WTC11 (cell line): ENCODE measurements around the gene C19orf25. TPM values are rescaled to one million over a fixed set of nuclear protein-coding genes. Genes with fewer than 3 reads are reported as not detected.
A peak's percentile ranks its signal among the peaks of the same experiment; 100 is the strongest.

ENCODE experiments used
- ATAC-seq: fragments of 200-7000 bp; cut with Tn5 transposase; 2 replicates; pipeline ENCODE4 v1.10.0; 2021; ENCODE audit warnings: mild to moderate bottlenecking, moderate library complexity
- CTCF ChIA-PET: fragments of 300-600 bp; sonication (Branson Sonifier 250); formaldehyde crosslinking; loops from one replicate; lab custom pipeline; 2021; ENCODE audit warnings: antibody characterized with exemption; lab: Charles Lee
- POLR2A ChIA-PET: fragments of 350-600 bp; sonication (Branson Sonifier 250); formaldehyde crosslinking; loops from one replicate; lab custom pipeline; 2021; ENCODE audit warnings: antibody characterized with exemption; lab: Charles Lee
- DNase-seq: peaks from one replicate; pipeline ENCODE4 v3.0.0; 2021; ENCODE audit warnings: low spot score
- H3K27ac Mint-ChIP-seq: 2 replicates; pipeline ENCODE4 v1.8.0; 2021; ENCODE audit warnings: mixed read lengths
- H3K27me3 Mint-ChIP-seq: 2 replicates; pipeline ENCODE4 v1.8.0; 2021; ENCODE audit warnings: low read depth, mild to moderate bottlenecking, moderate library complexity, mixed read lengths
- H3K36me3 Mint-ChIP-seq: 2 replicates; pipeline ENCODE4 v1.8.0; 2021; ENCODE audit warnings: mixed read lengths
- H3K4me1 Mint-ChIP-seq: 2 replicates; pipeline ENCODE4 v1.8.0; 2022; ENCODE audit warnings: mixed read lengths
- H3K4me3 Mint-ChIP-seq: 2 replicates; pipeline ENCODE4 v1.8.0; 2021; ENCODE audit warnings: mild to moderate bottlenecking, moderate library complexity, mixed read lengths
- H3K9me3 Mint-ChIP-seq: 2 replicates; pipeline ENCODE4 v1.8.0; 2021; ENCODE audit warnings: mixed read lengths
- ATF2 ChIP-seq: sonication (generic); formaldehyde crosslinking; IDR thresholded peaks from 2 replicates; pipeline ENCODE4 v1.8.1; 2022; ENCODE audit warnings: low read depth, missing genetic modification reagents, borderline replicate concordance
- CREB1 ChIP-seq: sonication (generic); formaldehyde crosslinking; IDR thresholded peaks from 2 replicates; pipeline ENCODE4 v1.8.0; 2023; ENCODE audit warnings: mild to moderate bottlenecking, missing genetic modification reagents
- GRHL2 ChIP-seq: fragments of 250-450 bp; sonication (Bioruptor Pico); IDR thresholded peaks from 2 replicates; pipeline ENCODE4 v1.8.0; 2022; ENCODE audit warnings: mild to moderate bottlenecking, moderate library complexity; ENCODE audit not compliant: insufficient replicate concordance, severe bottlenecking
- HMGA2 ChIP-seq: fragments of 250-450 bp; sonication (Bioruptor Pico); IDR thresholded peaks from 2 replicates; pipeline ENCODE4 v1.4.0; 2021; ENCODE audit warnings: mild to moderate bottlenecking, moderate library complexity
- KAT7 ChIP-seq: sonication (generic); formaldehyde crosslinking; IDR thresholded peaks from 2 replicates; pipeline ENCODE4 v1.8.1; 2023; ENCODE audit warnings: missing genetic modification reagents, mild to moderate bottlenecking, borderline replicate concordance
- MAX ChIP-seq: sonication (generic); formaldehyde crosslinking; IDR thresholded peaks from 2 replicates; pipeline ENCODE4 v1.8.0; 2022; ENCODE audit warnings: mild to moderate bottlenecking, missing genetic modification reagents
- MXD4 ChIP-seq: fragments of 250-450 bp; sonication (Bioruptor Pico); IDR thresholded peaks from 2 replicates; pipeline ENCODE4 v1.8.0; 2021; ENCODE audit warnings: mild to moderate bottlenecking, moderate library complexity, borderline replicate concordance
- NFATC4 ChIP-seq: fragments of 250-450 bp; sonication (Bioruptor Pico); IDR thresholded peaks from 2 replicates; pipeline ENCODE4 v1.9.0; 2021; ENCODE audit warnings: mild to moderate bottlenecking
- NFYB ChIP-seq: sonication (generic); formaldehyde crosslinking; conservative IDR thresholded peaks from 2 replicates; pipeline ENCODE4 v1.8.0; 2022; ENCODE audit warnings: low read depth, missing genetic modification reagents
- OVOL2 ChIP-seq: fragments of 250-450 bp; sonication (Bioruptor Pico); IDR thresholded peaks from 2 replicates; pipeline ENCODE4 v1.9.0; 2021; ENCODE audit warnings: mild to moderate bottlenecking, borderline replicate concordance
- SP1 ChIP-seq: sonication (generic); formaldehyde crosslinking; conservative IDR thresholded peaks from 2 replicates; pipeline ENCODE4 v1.8.1; 2022; ENCODE audit warnings: missing genetic modification reagents
- STAT6 ChIP-seq: sonication (generic); formaldehyde crosslinking; conservative IDR thresholded peaks from 2 replicates; pipeline ENCODE4 v1.8.1; 2023; ENCODE audit warnings: mild to moderate bottlenecking, low read depth, missing genetic modification reagents, moderate library complexity
- ZBTB21 ChIP-seq: sonication (generic); formaldehyde crosslinking; IDR thresholded peaks from 2 replicates; pipeline ENCODE4 v1.8.1; 2023; ENCODE audit warnings: mild to moderate bottlenecking, missing genetic modification reagents, borderline replicate concordance
- ZNF263 ChIP-seq: sonication (generic); formaldehyde crosslinking; IDR thresholded peaks from 2 replicates; pipeline ENCODE4 v1.8.1; 2022; ENCODE audit warnings: low read depth, mild to moderate bottlenecking, moderate library complexity, missing genetic modification reagents
- ZNF317 ChIP-seq: sonication (generic); formaldehyde crosslinking; IDR thresholded peaks from 2 replicates; pipeline ENCODE4 v1.8.1; 2023; ENCODE audit warnings: low read depth, mild to moderate bottlenecking, moderate library complexity, missing genetic modification reagents, borderline replicate concordance
- ZNF423 ChIP-seq: fragments of 250-450 bp; sonication (Bioruptor Pico); IDR thresholded peaks from 2 replicates; pipeline ENCODE4 v2.1.2; 2022; ENCODE audit warnings: mild to moderate bottlenecking, moderate library complexity
- ZNF512 ChIP-seq: sonication (generic); formaldehyde crosslinking; IDR thresholded peaks from 2 replicates; pipeline ENCODE4 v1.8.1; 2022; ENCODE audit warnings: missing genetic modification reagents, borderline replicate concordance
- total RNA-seq: library from RNA; stranded (reverse); gene quantifications from 3 replicates; pipeline ENCODE4 v1.2.3, GENCODE V29; 2021
- TF ChIP-seq, protein P1 (sequence below): fragments of 250-450 bp; sonication (Bioruptor Pico); IDR thresholded peaks from 2 replicates; pipeline ENCODE4 v1.8.0; 2021; ENCODE audit warnings: mild to moderate bottlenecking
- TF ChIP-seq, protein P2 (sequence below): sonication (generic); formaldehyde crosslinking; IDR thresholded peaks from 2 replicates; pipeline ENCODE4 v1.8.1; 2023; ENCODE audit warnings: mild to moderate bottlenecking, missing genetic modification reagents
- TF ChIP-seq, protein P3 (sequence below): sonication (generic); formaldehyde crosslinking; IDR thresholded peaks from 2 replicates; pipeline ENCODE4 v1.8.0; 2023; ENCODE audit warnings: mild to moderate bottlenecking, missing genetic modification reagents

C19orf25 gene
- total RNA-seq, 1 experiment from 2014 or later = 65.7 TPM

- Mint-ChIP-seq H3K27me3 (peaks cover 76% of the 10 kb centered on the region), H3K9me3 (no peaks in the 10 kb centered on the region), H3K4me1 (peaks cover 5% of the 10 kb centered on the region; the same call in 1 of the 2 replicates), H3K36me3 (no peaks in the 10 kb centered on the region), H3K4me3 (no peak within 1 kb of the TSS), H3K27ac (no peak within 1 kb of the TSS)
- POLR2A ChIA-PET = interaction anchor here (0.6 kb wide), 1 partner anchor 14 kb away, joined by 3 read pairs; no protein-coding TSS in a partner anchor
- DNase-seq = peak; percentile 86
- TF ChIP-seq NFYB (CRISPR knock-in tag) (peak; percentile 89), SP1 (CRISPR knock-in tag) (0 out of 2 replicates have a peak, but pooled peaks have one; percentile 23), MAX (CRISPR knock-in tag) (peak; percentile 55), ZNF263 (CRISPR knock-in tag) (peak; percentile 89), ZNF512 (CRISPR knock-in tag) (no peak)
- CTCF ChIA-PET = interaction anchor here (1.0 to 1.4 kb wide), 3 partner anchors 18 to 170 kb away, joined by 3 to 5 read pairs (median 3); no protein-coding TSS in a partner anchor
- ATAC-seq = peak; percentile 47
These were observed 29.3 kb downstream of the C19orf25 start, which contains the start of gene APC2 for GRCh38 chr19:1449467-1450442. Gene APC2 (plus strand): TSS chr19:1450121. CDS start chr19:1453002, 2,881 bp downstream.

GRCh38 chr19:1447944-1448343 is 31.1 kb downstream of the C19orf25 start:
- DNase-seq (no peak), ATAC-seq (no peak)
- Mint-ChIP-seq H3K4me1 (peaks cover 6% of the 10 kb centered on the region; the same call in 1 of the 2 replicates), H3K27me3 (peaks cover 64% of the 10 kb centered on the region), H3K9me3 (no peaks in the 10 kb centered on the region), H3K36me3 (no peaks in the 10 kb centered on the region), H3K27ac (no peak overlapping the region), H3K4me3 (no peak overlapping the region)
- ChIA-PET POLR2A (no interaction called here), CTCF (no interaction called here)
- TF ChIP-seq ZBTB21 (CRISPR knock-in tag) (no peak), OVOL2 (no peak), ATF2 (CRISPR knock-in tag) (no peak), MAX (CRISPR knock-in tag) (no peak), ZNF317 (CRISPR knock-in tag) (no peak), KAT7 (CRISPR knock-in tag) (no peak), NFYB (CRISPR knock-in tag) (no peak), MXD4 (CRISPR knock-in tag) (no peak), HMGA2 (no peak), STAT6 (no peak), NFATC4 (CRISPR knock-in tag) (no peak), CREB1 (CRISPR knock-in tag) (no peak), ZNF423 (CRISPR knock-in tag) (no peak), GRHL2 (CRISPR knock-in tag) (no peak)
- TF ChIP-seq, protein P1, sequence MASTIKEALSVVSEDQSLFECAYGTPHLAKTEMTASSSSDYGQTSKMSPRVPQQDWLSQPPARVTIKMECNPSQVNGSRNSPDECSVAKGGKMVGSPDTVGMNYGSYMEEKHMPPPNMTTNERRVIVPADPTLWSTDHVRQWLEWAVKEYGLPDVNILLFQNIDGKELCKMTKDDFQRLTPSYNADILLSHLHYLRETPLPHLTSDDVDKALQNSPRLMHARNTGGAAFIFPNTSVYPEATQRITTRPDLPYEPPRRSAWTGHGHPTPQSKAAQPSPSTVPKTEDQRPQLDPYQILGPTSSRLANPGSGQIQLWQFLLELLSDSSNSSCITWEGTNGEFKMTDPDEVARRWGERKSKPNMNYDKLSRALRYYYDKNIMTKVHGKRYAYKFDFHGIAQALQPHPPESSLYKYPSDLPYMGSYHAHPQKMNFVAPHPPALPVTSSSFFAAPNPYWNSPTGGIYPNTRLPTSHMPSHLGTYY (CRISPR knock-in tag) = no peak
- TF ChIP-seq, protein P2, sequence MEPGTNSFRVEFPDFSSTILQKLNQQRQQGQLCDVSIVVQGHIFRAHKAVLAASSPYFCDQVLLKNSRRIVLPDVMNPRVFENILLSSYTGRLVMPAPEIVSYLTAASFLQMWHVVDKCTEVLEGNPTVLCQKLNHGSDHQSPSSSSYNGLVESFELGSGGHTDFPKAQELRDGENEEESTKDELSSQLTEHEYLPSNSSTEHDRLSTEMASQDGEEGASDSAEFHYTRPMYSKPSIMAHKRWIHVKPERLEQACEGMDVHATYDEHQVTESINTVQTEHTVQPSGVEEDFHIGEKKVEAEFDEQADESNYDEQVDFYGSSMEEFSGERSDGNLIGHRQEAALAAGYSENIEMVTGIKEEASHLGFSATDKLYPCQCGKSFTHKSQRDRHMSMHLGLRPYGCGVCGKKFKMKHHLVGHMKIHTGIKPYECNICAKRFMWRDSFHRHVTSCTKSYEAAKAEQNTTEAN (CRISPR knock-in tag) = no peak
- TF ChIP-seq, protein P3, sequence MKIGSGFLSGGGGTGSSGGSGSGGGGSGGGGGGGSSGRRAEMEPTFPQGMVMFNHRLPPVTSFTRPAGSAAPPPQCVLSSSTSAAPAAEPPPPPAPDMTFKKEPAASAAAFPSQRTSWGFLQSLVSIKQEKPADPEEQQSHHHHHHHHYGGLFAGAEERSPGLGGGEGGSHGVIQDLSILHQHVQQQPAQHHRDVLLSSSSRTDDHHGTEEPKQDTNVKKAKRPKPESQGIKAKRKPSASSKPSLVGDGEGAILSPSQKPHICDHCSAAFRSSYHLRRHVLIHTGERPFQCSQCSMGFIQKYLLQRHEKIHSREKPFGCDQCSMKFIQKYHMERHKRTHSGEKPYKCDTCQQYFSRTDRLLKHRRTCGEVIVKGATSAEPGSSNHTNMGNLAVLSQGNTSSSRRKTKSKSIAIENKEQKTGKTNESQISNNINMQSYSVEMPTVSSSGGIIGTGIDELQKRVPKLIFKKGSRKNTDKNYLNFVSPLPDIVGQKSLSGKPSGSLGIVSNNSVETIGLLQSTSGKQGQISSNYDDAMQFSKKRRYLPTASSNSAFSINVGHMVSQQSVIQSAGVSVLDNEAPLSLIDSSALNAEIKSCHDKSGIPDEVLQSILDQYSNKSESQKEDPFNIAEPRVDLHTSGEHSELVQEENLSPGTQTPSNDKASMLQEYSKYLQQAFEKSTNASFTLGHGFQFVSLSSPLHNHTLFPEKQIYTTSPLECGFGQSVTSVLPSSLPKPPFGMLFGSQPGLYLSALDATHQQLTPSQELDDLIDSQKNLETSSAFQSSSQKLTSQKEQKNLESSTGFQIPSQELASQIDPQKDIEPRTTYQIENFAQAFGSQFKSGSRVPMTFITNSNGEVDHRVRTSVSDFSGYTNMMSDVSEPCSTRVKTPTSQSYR (CRISPR knock-in tag) = no peak
